H9 (cell line): ENCODE results near the gene TSPOAP1. TPM values are rescaled to one million over a fixed set of nuclear protein-coding genes. Genes with fewer than 3 reads are reported as not detected.
A peak's percentile ranks its signal among the peaks of the same experiment; 100 is the strongest.

Experiments
- DNase-seq: peaks from one replicate; pipeline ENCODE4 v3.0.0-alpha.2; 2017
- H2AFZ ChIP-seq: one replicate; pipeline ENCODE4 v1.6.1; 2013; ENCODE audit warnings: mild to moderate bottlenecking, low read length, control low read depth, moderate library complexity
- H2AK5ac ChIP-seq: 2 replicates; pipeline ENCODE4 v1.6.1; 2013; ENCODE audit warnings: low read length, control low read depth, mixed read lengths; ENCODE audit not compliant: insufficient read length
- H2BK120ac ChIP-seq: one replicate; pipeline ENCODE4 v1.6.1; 2013; ENCODE audit warnings: low read depth, mild to moderate bottlenecking, low read length, control low read depth, inconsistent platforms; ENCODE audit not compliant: poor library complexity, severe bottlenecking
- H2BK12ac ChIP-seq: 2 replicates; pipeline ENCODE4 v1.6.1; 2013; ENCODE audit warnings: low read length, control low read depth, mixed read lengths, low read depth; ENCODE audit not compliant: insufficient read length
- H2BK15ac ChIP-seq: 2 replicates; pipeline ENCODE4 v1.6.1; 2013; ENCODE audit warnings: low read depth, low read length, control low read depth
- H2BK20ac ChIP-seq: one replicate; pipeline ENCODE4 v1.6.1; 2013; ENCODE audit warnings: low read depth, mild to moderate bottlenecking, low read length, control low read depth, inconsistent platforms; ENCODE audit not compliant: poor library complexity, severe bottlenecking
- H2BK5ac ChIP-seq: 2 replicates; pipeline ENCODE4 v1.6.1; 2013; ENCODE audit warnings: low read length, control low read depth, mixed read lengths; ENCODE audit not compliant: insufficient read length
- H3K14ac ChIP-seq: 2 replicates; pipeline ENCODE4 v1.6.1; 2013; ENCODE audit warnings: low read length, control low read depth; ENCODE audit not compliant: insufficient read depth
- H3K18ac ChIP-seq: 2 replicates; pipeline ENCODE4 v1.6.1; 2013; ENCODE audit warnings: low read depth, mild to moderate bottlenecking, mixed read lengths, low read length, control low read depth; ENCODE audit not compliant: insufficient read length
- H3K23ac ChIP-seq: 2 replicates; pipeline ENCODE4 v1.6.1; 2013; ENCODE audit warnings: low read length, control low read depth, mixed read lengths, low read depth; ENCODE audit not compliant: insufficient read length
- H3K23me2 ChIP-seq: 2 replicates; pipeline ENCODE4 v1.6.1; 2013; ENCODE audit warnings: low read depth, mild to moderate bottlenecking, mixed read lengths, low read length, control low read depth; ENCODE audit not compliant: insufficient read length, poor library complexity, severe bottlenecking
- H3K27ac ChIP-seq: 2 replicates; pipeline ENCODE4 v1.5.1; 2013; ENCODE audit warnings: low read length, control low read depth, mixed read lengths, low read depth; ENCODE audit not compliant: insufficient read length
- H3K27me3 ChIP-seq: 2 replicates; pipeline ENCODE4 v1.6.1; 2013; ENCODE audit warnings: low read length, control low read depth, inconsistent platforms; ENCODE audit not compliant: insufficient read depth
- H3K4ac ChIP-seq: 2 replicates; pipeline ENCODE4 v1.6.1; 2013; ENCODE audit warnings: low read depth, mild to moderate bottlenecking, control low read depth, inconsistent platforms, low read length, moderate library complexity
- H3K4me1 ChIP-seq: 2 replicates; pipeline ENCODE4 v1.6.1; 2013; ENCODE audit warnings: low read length, control low read depth, inconsistent platforms; ENCODE audit not compliant: insufficient read depth
- H3K4me2 ChIP-seq: 2 replicates; pipeline ENCODE4 v1.6.1; 2013; ENCODE audit warnings: low read length, control low read depth, mixed read lengths; ENCODE audit not compliant: insufficient read length, insufficient read depth
- H3K56ac ChIP-seq: 2 replicates; pipeline ENCODE4 v1.6.1; 2013; ENCODE audit warnings: low read depth, mild to moderate bottlenecking, mixed read lengths, low read length, control low read depth; ENCODE audit not compliant: insufficient read length
- H3K79me1 ChIP-seq: 2 replicates; pipeline ENCODE4 v1.6.1; 2013; ENCODE audit warnings: low read depth, mild to moderate bottlenecking, moderate library complexity, low read length, control low read depth, inconsistent platforms; ENCODE audit not compliant: insufficient read depth, poor library complexity, severe bottlenecking
- H3K79me2 ChIP-seq: 2 replicates; pipeline ENCODE4 v1.6.1; 2013; ENCODE audit warnings: low read length, control low read depth, inconsistent platforms; ENCODE audit not compliant: insufficient read depth
- H3K9ac ChIP-seq: 2 replicates; pipeline ENCODE4 v1.6.1; 2013; ENCODE audit warnings: low read length, control low read depth, mixed read lengths; ENCODE audit not compliant: insufficient read length; ENCODE audit errors: extremely low read depth
- H3K9me3 ChIP-seq: one replicate; pipeline ENCODE4 v1.6.1; 2013; ENCODE audit warnings: low read depth, low read length, inconsistent platforms; ENCODE audit not compliant: control insufficient read depth
- H3T11ph ChIP-seq: one replicate; pipeline ENCODE4 v1.6.1; 2013; ENCODE audit warnings: mild to moderate bottlenecking, low read length, control low read depth, inconsistent platforms
- H4K20me1 ChIP-seq: one replicate; pipeline ENCODE4 v1.6.1; 2013; ENCODE audit not compliant: control insufficient read depth, insufficient read length, insufficient read depth
- H4K5ac ChIP-seq: 2 replicates; pipeline ENCODE4 v1.6.1; 2013; ENCODE audit warnings: low read depth, mild to moderate bottlenecking, mixed read lengths, low read length, control low read depth; ENCODE audit not compliant: insufficient read length
- H4K8ac ChIP-seq: replicated peaks from 2 replicates; pipeline ENCODE4 v1.6.1; 2013; ENCODE audit warnings: low read length, control low read depth, mixed read lengths, low read depth; ENCODE audit not compliant: insufficient read length
- H4K91ac ChIP-seq: 2 replicates; pipeline ENCODE4 v1.6.1; 2013; ENCODE audit warnings: low read depth, mild to moderate bottlenecking, moderate library complexity, mixed read lengths, low read length, control low read depth; ENCODE audit not compliant: insufficient read length
- H3K27ac Mint-ChIP-seq, 3 experiments: 2 replicates in 2 of 3; 3 replicates in 1 of 3; pipeline ENCODE4 v1.8.0; 2020 to 2021; ENCODE audit warnings: mixed read lengths in 3 of 3, mild to moderate bottlenecking in 1 of 3, moderate library complexity in 1 of 3
- H3K27me3 Mint-ChIP-seq: 2 replicates; pipeline ENCODE4 v1.8.0; 2021; ENCODE audit warnings: low read depth, mild to moderate bottlenecking, moderate library complexity, mixed read lengths
- H3K36me3 Mint-ChIP-seq, 3 experiments: 2 replicates in 2 of 3; 3 replicates in 1 of 3; pipeline ENCODE4 v1.8.0; 2020 to 2021; ENCODE audit warnings: low read depth in 3 of 3, mixed read lengths in 3 of 3; ENCODE audit not compliant: insufficient read depth in 1 of 3
- H3K4me1 Mint-ChIP-seq, 2 experiments: 2 replicates each; pipeline ENCODE4 v1.8.0; 2020; ENCODE audit warnings: mixed read lengths in 2 of 2
- H3K4me3 Mint-ChIP-seq, 2 experiments: 2 replicates in 1 of 2; 3 replicates in 1 of 2; pipeline ENCODE4 v1.8.0; 2020 to 2021; ENCODE audit warnings: mild to moderate bottlenecking in 2 of 2, mixed read lengths in 2 of 2, moderate library complexity in 1 of 2
- H3K9me3 Mint-ChIP-seq, 2 experiments: 2 replicates in 1 of 2; 3 replicates in 1 of 2; pipeline ENCODE4 v1.8.0; 2020; ENCODE audit warnings: mild to moderate bottlenecking in 2 of 2, mixed read lengths in 2 of 2, moderate library complexity in 1 of 2
- CTCF ChIP-seq: fragments of 200-600 bp; sonication (generic); conservative IDR thresholded peaks from 3 replicates; pipeline ENCODE4 v1.8.0; 2021; ENCODE audit warnings: antibody characterized with exemption, mild to moderate bottlenecking
- whole genome bisulfite sequencing: extraction: QIAGEN DNeasy Blood & Tissue Kit; methylation state at CpG from one replicate; pipeline ENCODE4 v1.1.7; 2013; ENCODE audit warnings: missing lambda C conversion rate, low lambda C conversion rate, mixed read lengths; ENCODE audit not compliant: insufficient read length; ENCODE audit errors: extremely low coverage; 5-methylcytosine and 5-hydroxymethylcytosine counted together
- total RNA-seq: library from RNA; stranded (reverse); gene quantifications from 2 replicates; pipeline ENCODE4 v1.2.1, GENCODE V29; 2021

TSPOAP1 gene
- total RNA-seq, 1 experiment from 2014 or later, result 17.3 TPM

- Mint-ChIP-seq H3K9me3 (no peaks in the 10 kb centered on the region), H3K36me3 (peaks cover 0 to 13% (median 2%) of the 10 kb centered on the region in 3 experiments; a peak in 5 of 7 replicates), H3K27ac (no peak overlapping the region), H3K27me3 (peaks cover 55% of the 10 kb centered on the region), H3K4me1 (peaks cover 33 to 41% of the 10 kb centered on the region in 2 experiments), H3K4me3 (peak overlapping the region; percentile 63 to 77)
- Histone ChIP-seq H3K4ac (no peak overlapping the region), H3K23ac (no peak overlapping the region), H2BK12ac (no peak overlapping the region), H4K5ac (no peak overlapping the region), H2BK20ac (no peak overlapping the region), H3T11ph (no peak overlapping the region), H3K23me2 (peaks cover 15% of the 10 kb centered on the region), H2AFZ (no peak overlapping the region), H3K9me3 (no peaks in the 10 kb centered on the region), H3K9ac (no peak overlapping the region), H4K20me1 (no peaks in the 10 kb centered on the region), H3K4me2 (peak overlapping the region; percentile 33), H2BK15ac (no peak overlapping the region), H3K27ac (no peak overlapping the region), H3K4me1 (peaks cover 3% of the 10 kb centered on the region; the same call in 1 of the 2 replicates), H3K79me2 (no peaks in the 10 kb centered on the region), H3K27me3 (no peaks in the 10 kb centered on the region; the same call in 1 of the 2 replicates), H3K56ac (no peak overlapping the region), H3K14ac (peak overlapping the region; percentile 80), H2AK5ac (no peak overlapping the region), H2BK120ac (no peak overlapping the region), H4K91ac (no peak overlapping the region), H2BK5ac (no peak overlapping the region), H4K8ac (no peak overlapping the region), H3K18ac (peak overlapping the region; percentile 91), H3K79me1 (no peaks in the 10 kb centered on the region)
- WGBS, result no CpG with 5 or more reads among the region's 66 CpGs
- TF ChIP-seq CTCF, result no peak
- no peak for DNase-seq
Observed at GRCh38 chr17:58324409-58325288, 3.9 kb downstream of the TSPOAP1 start.
